Mucosa of rectum (tissue), 2 donors: ENCODE data around the gene ZNRF4.

Experiments
- H3K27ac ChIP-seq, 2 donors: one replicate each; pipeline ENCODE4 v1.7.0; 2013; ENCODE audit warnings: inconsistent platforms in 2 of 2, low read depth in 2 of 2, low read length in 2 of 2
- H3K27me3 ChIP-seq, 2 donors: one replicate each; pipeline ENCODE4 v1.7.0; 2013; ENCODE audit warnings: low read length in 2 of 2; ENCODE audit not compliant: control insufficient read depth in 2 of 2, insufficient read depth in 2 of 2
- H3K36me3 ChIP-seq, 2 donors: one replicate each; pipeline ENCODE4 v1.7.0; 2013; ENCODE audit warnings: low read length in 2 of 2; ENCODE audit not compliant: control insufficient read depth in 2 of 2, insufficient read depth in 2 of 2
- H3K4me1 ChIP-seq, 2 donors: one replicate each; pipeline ENCODE4 v1.7.0; 2013; ENCODE audit warnings: low read length in 2 of 2, mild to moderate bottlenecking in 1 of 2; ENCODE audit not compliant: control insufficient read depth in 2 of 2, insufficient read depth in 2 of 2
- H3K4me3 ChIP-seq, 2 donors: one replicate each; pipeline ENCODE4 v1.7.0; 2013; ENCODE audit warnings: low read length in 2 of 2
- H3K9ac ChIP-seq, 2 donors: one replicate each; pipeline ENCODE4 v1.7.0; 2013; ENCODE audit warnings: low read length in 2 of 2, low read depth in 1 of 2, mild to moderate bottlenecking in 1 of 2
- H3K9me3 ChIP-seq, 2 donors: one replicate each; pipeline ENCODE4 v1.7.0; 2013; ENCODE audit warnings: low read length in 2 of 2; ENCODE audit not compliant: control insufficient read depth in 2 of 2
- donor health status: healthy.
- donor health status: Normal muscosa, but diverticular disease.

ZNRF4 gene

GRCh38 chr19:5498830-5499550, 43.8 kb downstream of the ZNRF4 start:
- Histone ChIP-seq H3K9me3 (peaks cover 0 to 10% of the 10 kb centered on the region in 2 donors), H3K36me3 (no peaks in the 10 kb centered on the region), H3K4me1 (no peaks in the 10 kb centered on the region), H3K9ac (no peak overlapping the region), H3K27ac (no peak overlapping the region), H3K4me3 (no peak overlapping the region), H3K27me3 (peaks cover 0 to 2% of the 10 kb centered on the region in 2 donors)

- Histone ChIP-seq H3K4me1 (no peaks in the 10 kb centered on the region), H3K4me3 (no peak overlapping the region), H3K9ac (no peak overlapping the region), H3K9me3 (peaks cover 9 to 10% of the 10 kb centered on the region in 2 donors), H3K27ac (no peak overlapping the region), H3K27me3 (peaks cover 0 to 2% of the 10 kb centered on the region in 2 donors), H3K36me3 (no peaks in the 10 kb centered on the region)
Measured at GRCh38 chr19:5501907-5502306, 46.7 kb downstream of the ZNRF4 start.

- no peak overlapping the region for H3K9ac ChIP-seq
- H3K27me3 ChIP-seq = peaks cover 0 to 2% of the 10 kb centered on the region in 2 donors
- H3K4me3 ChIP-seq = no peak overlapping the region
- H3K9me3 ChIP-seq = peaks cover 9 to 10% of the 10 kb centered on the region in 2 donors
- H3K4me1 ChIP-seq = no peaks in the 10 kb centered on the region
- no peak overlapping the region for H3K27ac ChIP-seq
- H3K36me3 ChIP-seq = no peaks in the 10 kb centered on the region
Measured at GRCh38 chr19:5503598-5503997, 48.4 kb downstream of the ZNRF4 start.

- Histone ChIP-seq H3K36me3 (no peaks in the 10 kb centered on the region), H3K4me3 (no peak overlapping the region), H3K9me3 (peaks cover 9 to 10% of the 10 kb centered on the region in 2 donors), H3K27me3 (peaks cover 0 to 2% of the 10 kb centered on the region in 2 donors), H3K27ac (no peak overlapping the region), H3K9ac (no peak overlapping the region), H3K4me1 (no peaks in the 10 kb centered on the region)
Measured at GRCh38 chr19:5504114-5504513, 48.9 kb downstream of the ZNRF4 start.
